C4-2B (cell line): ENCODE measurements around the gene RHO.
"Not testable (repeated sequence)": the region's sequence is repeated elsewhere in the genome, so short reads cannot be mapped to it uniquely, and the experiment has no call there.

ENCODE experiments used
- H3K27ac ChIP-seq: fragments of 450-650 bp; 2 replicates; pipeline ENCODE4 v1.5.1; 2017
- CTCF ChIP-seq: fragments of 450-650 bp; conservative IDR thresholded peaks from 2 replicates; pipeline ENCODE4 v1.5.1; 2017; ENCODE audit warnings: mild to moderate bottlenecking
- ZFX ChIP-seq: fragments of 450-650 bp; IDR thresholded peaks from 2 replicates; pipeline ENCODE4 v1.6.1; 2017

Gene RHO

GRCh38 chr3:129539206-129539605, 10.8 kb downstream of the RHO start:
- no peak for TF ChIP-seq ZFX
- TF ChIP-seq CTCF = no peak
- H3K27ac ChIP-seq = no peak overlapping the region

GRCh38 chr3:129540776-129541516, 12.5 kb downstream of the RHO start:
- H3K27ac ChIP-seq = no peak overlapping the region
- TF ChIP-seq CTCF = no peak
- TF ChIP-seq ZFX = no peak

GRCh38 chr3:129542747-129543146, 14.3 kb downstream of the RHO start:
- no peak overlapping the region for H3K27ac ChIP-seq

GRCh38 chr3:129543156-129543790, 14.8 kb downstream of the RHO start, which contains the start of gene H1-8:
Gene H1-8, plus strand, starts transcription at chr3:129543175. Its CDS starts 44 bp downstream, at chr3:129543219.
- TF ChIP-seq CTCF (no peak), ZFX (no peak)
- H3K27ac ChIP-seq = no peak within 1 kb of the TSS

More at GRCh38 chr3:129542747-129543146, 14.3 kb downstream of the RHO start:
- TF ChIP-seq ZFX (no peak), CTCF (no peak)

- H3K27ac ChIP-seq = no peak overlapping the region
- TF ChIP-seq ZFX (no peak), CTCF (no peak)
Measured at GRCh38 chr3:129543999-129544398, 15.6 kb downstream of the RHO start.

GRCh38 chr3:129545951-129546350, 17.5 kb downstream of the RHO start:
- not testable (repeated sequence) for H3K27ac ChIP-seq

- no peak for TF ChIP-seq ZFX
- TF ChIP-seq CTCF = no peak
- no peak overlapping the region for H3K27ac ChIP-seq
Measured at GRCh38 chr3:129547241-129547640, 18.8 kb downstream of the RHO start.
